Ovary (tissue), 9 donors: ENCODE results near the gene USP6NL. TPM values are rescaled to one million over a fixed set of nuclear protein-coding genes. Genes with fewer than 3 reads are reported as not detected.

Experiments
- DNase-seq, 5 donors: peaks; one replicate each; pipeline ENCODE4 v3.0.0-alpha.2; 2019 to 2020
- H3K27ac ChIP-seq, 2 donors: fragments of 200-600 bp; one replicate each; pipeline versions ENCODE4 v1.5.1 to v1.8.0; 2019 to 2022
- H3K27me3 ChIP-seq: fragments of 200-600 bp; one replicate; pipeline ENCODE4 v1.8.0; 2022
- H3K36me3 ChIP-seq: fragments of 200-600 bp; sonication (generic); one replicate; pipeline ENCODE4 v1.5.1; 2019
- H3K4me1 ChIP-seq: one replicate; pipeline ENCODE4 v1.8.1; 2013; ENCODE audit warnings: mild to moderate bottlenecking, moderate library complexity; ENCODE audit not compliant: insufficient read depth
- H3K4me3 ChIP-seq: fragments of 200-600 bp; sonication (generic); one replicate; pipeline ENCODE4 v1.5.1; 2017
- H3K9me3 ChIP-seq, 2 donors: fragments of 200-600 bp in 1 of 2; sonication (generic) in 1 of 2; one replicate each; pipeline versions ENCODE4 v1.5.1 to v1.8.1; 2013 to 2019; ENCODE audit warnings: mild to moderate bottlenecking in 1 of 2, moderate library complexity in 1 of 2
- EP300 ChIP-seq: sonication (generic); formaldehyde crosslinking; IDR thresholded peaks from one replicate; pipeline ENCODE4 v1.6.1; 2017; ENCODE audit warnings: antibody characterized with exemption
- POLR2A ChIP-seq: fragments of 450-650 bp; IDR thresholded peaks from one replicate; pipeline ENCODE4 v1.6.1; 2017; ENCODE audit warnings: antibody characterized with exemption, mild to moderate bottlenecking, moderate library complexity
- WGBS, 3 donors: extraction: QIAGEN DNeasy Blood & Tissue Kit in 1 of 3; methylation state at CpG; one replicate each; pipeline versions ENCODE4 v1.1.5 to v1.1.7; 2013 to 2017; 5-methylcytosine and 5-hydroxymethylcytosine counted together
- intact Hi-C, 4 donors: fragments of 100-400 bp; cut with DNase I; formaldehyde crosslinking; loops; one replicate each; pipeline versions ENCODE4 v1.11.0 to v1.15.1; 2022 to 2023
- polyA plus RNA-seq, 2 donors: library from polyadenylated mRNA; stranded (reverse); fragments of 200-250 nt in 1 of 2; fragments of 350-450 nt in 1 of 2; fragmentation: Illumina TruSeq in 1 of 2; extraction: RNeasy Lipid Tissue Mini Kit (QIAGEN cat#74804) in 1 of 2; gene quantifications; one replicate each; pipeline ENCODE4 v1.2.3, GENCODE V29; 2013 to 2014
- total RNA-seq, 7 donors: library from RNA; depleted of rRNA in 2 of 7; stranded (reverse); fragments of >200 nt in 2 of 7; fragmentation: NEBNext Ultra II Directional in 3 of 7; extraction: Animal tissue kit (Norgen Biotek cat#: 25700) in 3 of 7; gene quantifications; one replicate each; pipeline versions ENCODE4 v1.1.0 to v1.2.4, GENCODE V29; 2016 to 2023
- TF ChIP-seq, protein P1 (sequence below), 3 donors: fragments of 450-650 bp in 2 of 3; fragments of 200-600 bp in 1 of 3; IDR thresholded peaks; one replicate each; pipeline versions ENCODE4 v1.5.1 to v1.8.0; 2016 to 2022; ENCODE audit warnings: antibody characterized with exemption in 3 of 3, mild to moderate bottlenecking in 1 of 3
- donor health status: DM: no; HTN: no; CAD: no; lungs with moderate emphysema.
- donor health status: DM: no; HTN: no; CAD: no.
- donor health status: Bipolar disorder and iron deficiency.
- donor health status: DM: yes; HTN: yes; CAD: no.
- donor health status: DM: no; HTN: no; CAD: no.
- donor health status: DM: yes; HTN: yes; CAD: no.

The USP6NL gene
- total and polyA plus RNA-seq, 9 donors, result 9.6 to 28.8 (median 16.3) TPM

DNA sequence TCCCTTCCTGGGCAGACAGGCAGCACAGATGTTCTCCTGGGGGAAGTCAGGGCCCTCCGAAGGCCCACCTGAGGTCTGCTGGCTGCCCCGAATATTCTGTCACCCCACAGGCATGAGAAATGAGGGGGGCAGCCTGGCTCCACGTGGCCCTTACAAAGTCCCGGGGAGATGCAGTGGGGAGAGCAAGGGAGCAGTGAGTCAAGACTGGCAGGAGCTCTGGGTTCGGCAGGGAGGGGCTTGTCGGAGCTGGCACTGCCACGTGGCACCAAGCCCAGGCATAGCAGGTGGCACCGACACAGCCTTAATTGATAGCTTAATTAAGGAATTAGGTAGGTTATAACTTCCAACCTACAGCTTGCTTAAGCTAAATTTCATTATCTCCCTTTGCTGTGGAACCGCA is 163.9 kb downstream of the USP6NL start:
- no peak for TF ChIP-seq EP300
- TF ChIP-seq, protein P1, sequence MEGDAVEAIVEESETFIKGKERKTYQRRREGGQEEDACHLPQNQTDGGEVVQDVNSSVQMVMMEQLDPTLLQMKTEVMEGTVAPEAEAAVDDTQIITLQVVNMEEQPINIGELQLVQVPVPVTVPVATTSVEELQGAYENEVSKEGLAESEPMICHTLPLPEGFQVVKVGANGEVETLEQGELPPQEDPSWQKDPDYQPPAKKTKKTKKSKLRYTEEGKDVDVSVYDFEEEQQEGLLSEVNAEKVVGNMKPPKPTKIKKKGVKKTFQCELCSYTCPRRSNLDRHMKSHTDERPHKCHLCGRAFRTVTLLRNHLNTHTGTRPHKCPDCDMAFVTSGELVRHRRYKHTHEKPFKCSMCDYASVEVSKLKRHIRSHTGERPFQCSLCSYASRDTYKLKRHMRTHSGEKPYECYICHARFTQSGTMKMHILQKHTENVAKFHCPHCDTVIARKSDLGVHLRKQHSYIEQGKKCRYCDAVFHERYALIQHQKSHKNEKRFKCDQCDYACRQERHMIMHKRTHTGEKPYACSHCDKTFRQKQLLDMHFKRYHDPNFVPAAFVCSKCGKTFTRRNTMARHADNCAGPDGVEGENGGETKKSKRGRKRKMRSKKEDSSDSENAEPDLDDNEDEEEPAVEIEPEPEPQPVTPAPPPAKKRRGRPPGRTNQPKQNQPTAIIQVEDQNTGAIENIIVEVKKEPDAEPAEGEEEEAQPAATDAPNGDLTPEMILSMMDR (IDR thresholded peaks at IDR 0.05), result no peak
- no peak for TF ChIP-seq POLR2A
- H3K9me3 ChIP-seq, result peaks cover 0 to 3% of the 10 kb centered on the region in 2 donors
- H3K4me1 ChIP-seq, result no peaks in the 10 kb centered on the region
- intact Hi-C loops, result no loop called here
- H3K36me3 ChIP-seq, result no peaks in the 10 kb centered on the region
- DNase-seq, result no peak
- no peak overlapping the region for H3K27ac ChIP-seq
- H3K4me3 ChIP-seq, result no peak overlapping the region
- 79 to 85% (median 79%) methylated on average over 9 of the region's 9 CpGs for WGBS, 3 donors
- no peaks in the 10 kb centered on the region for H3K27me3 ChIP-seq

DNA sequence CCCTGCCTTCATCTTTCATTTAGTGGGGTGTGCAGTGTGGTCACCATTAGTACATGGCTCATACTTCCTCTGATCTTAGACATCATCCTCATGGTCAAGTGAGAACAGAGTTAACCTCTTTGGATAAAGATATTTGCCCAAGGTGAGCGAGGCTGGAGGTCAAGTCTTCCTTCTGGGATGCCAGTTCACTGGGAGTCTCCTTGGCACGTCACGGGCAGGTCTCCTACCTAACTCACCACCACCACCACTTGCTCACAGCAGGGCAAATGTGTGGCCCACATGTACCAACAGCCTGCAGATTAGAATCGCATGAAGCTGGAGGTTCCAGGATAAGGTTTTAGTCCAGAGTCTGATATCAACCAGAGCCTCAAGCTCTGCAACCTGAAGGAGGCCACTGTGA is 164.6 kb downstream of the USP6NL start:
- intact Hi-C loops, result no loop called here
- TF ChIP-seq POLR2A, result no peak
- TF ChIP-seq, protein P1 (IDR thresholded peaks at IDR 0.05), result no peak
- no peak for TF ChIP-seq EP300
- 83 to 91% (median 85%) methylated on average over 4 of the region's 4 CpGs for WGBS, 3 donors
- Histone ChIP-seq H3K4me1 (no peaks in the 10 kb centered on the region), H3K27me3 (no peaks in the 10 kb centered on the region), H3K4me3 (no peak overlapping the region), H3K36me3 (no peaks in the 10 kb centered on the region), H3K9me3 (peaks cover 0 to 3% of the 10 kb centered on the region in 2 donors), H3K27ac (no peak overlapping the region)
- DNase-seq, result no peak

DNA sequence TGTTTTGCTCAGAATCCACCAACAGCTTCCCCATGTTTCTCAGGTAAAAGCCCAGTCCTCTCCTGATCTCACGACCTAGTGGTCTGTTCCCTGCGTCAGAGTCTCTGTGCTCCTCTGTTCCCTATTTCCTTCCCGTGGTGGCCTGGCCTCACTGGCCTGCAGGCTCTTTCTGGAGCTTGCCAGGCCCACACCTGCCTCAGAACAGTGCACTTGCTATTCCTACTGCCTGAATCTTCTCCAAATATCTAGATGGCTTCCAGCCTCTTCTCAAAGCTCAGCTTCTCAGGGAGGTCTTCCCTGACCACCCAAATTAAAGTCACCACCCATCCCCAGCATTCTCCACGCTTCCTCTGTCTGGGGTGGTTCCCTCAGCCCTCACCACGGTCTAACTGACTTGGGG is 165.3 kb downstream of the USP6NL start:
- no peaks in the 10 kb centered on the region for H3K4me1 ChIP-seq
- H3K27ac ChIP-seq, result no peak overlapping the region
- 76 to 87% (median 85%) methylated on average over 5 of the region's 5 CpGs for WGBS, 3 donors
- TF ChIP-seq, protein P1 (IDR thresholded peaks at IDR 0.05), result no peak
- no peak for TF ChIP-seq POLR2A
- H3K9me3 ChIP-seq, result peaks cover 0 to 3% of the 10 kb centered on the region in 2 donors
- no peaks in the 10 kb centered on the region for H3K27me3 ChIP-seq
- no peak for DNase-seq
- no peaks in the 10 kb centered on the region for H3K36me3 ChIP-seq
- intact Hi-C loops, result no loop called here
- no peak overlapping the region for H3K4me3 ChIP-seq

DNA sequence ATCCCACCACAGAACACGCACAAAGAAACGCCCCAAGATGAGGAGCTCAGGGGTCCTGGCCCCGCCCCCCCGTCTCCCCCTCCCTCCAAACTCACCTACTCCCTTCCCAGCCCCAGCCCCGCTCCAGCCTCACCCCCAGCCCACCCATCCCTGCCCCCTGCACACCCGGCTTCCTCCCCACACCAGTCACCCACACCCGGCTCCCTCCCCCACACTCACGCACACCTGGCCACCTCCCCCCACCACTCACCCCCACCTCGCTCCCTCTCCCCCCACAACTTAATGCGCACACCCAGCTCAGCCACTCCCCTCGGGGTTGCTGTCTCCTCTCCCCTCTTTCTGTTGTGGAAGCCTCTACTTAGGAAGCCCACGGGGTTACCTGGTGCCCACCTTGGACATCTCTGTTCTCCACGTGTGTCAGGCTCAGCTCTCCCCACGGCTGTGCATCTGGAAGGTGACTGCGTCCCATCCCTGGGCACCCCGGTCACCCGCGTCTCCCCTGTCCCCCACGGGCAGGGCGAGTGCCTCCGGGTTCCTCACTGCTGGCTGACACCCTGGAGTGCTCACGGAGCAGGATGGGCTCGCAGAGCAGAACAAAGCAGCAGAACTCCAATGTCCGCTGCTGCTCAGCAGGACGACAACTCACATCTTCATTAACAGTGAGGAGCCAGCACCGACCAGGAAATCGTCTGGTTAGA is 166.8 kb downstream of the USP6NL start:
- H3K27me3 ChIP-seq, result no peaks in the 10 kb centered on the region
- H3K9me3 ChIP-seq, result peaks cover 0 to 3% of the 10 kb centered on the region in 2 donors
- TF ChIP-seq, protein P1 (IDR thresholded peaks at IDR 0.05), result no peak
- TF ChIP-seq POLR2A (no peak), EP300 (no peak)
- intact Hi-C loops, result no loop called here
- no peak for DNase-seq
- no peak overlapping the region for H3K4me3 ChIP-seq
- no peaks in the 10 kb centered on the region for H3K36me3 ChIP-seq
- H3K4me1 ChIP-seq, result no peaks in the 10 kb centered on the region
- H3K27ac ChIP-seq, result no peak overlapping the region
- 71 to 85% (median 78%) methylated on average over 26 to 27 of the region's 27 CpGs for WGBS, 3 donors
